ENCODE results near the gene ABI2. TPM values are rescaled to one million over a fixed set of nuclear protein-coding genes. Genes with fewer than 3 reads are reported as not detected.
"Not testable (repeated sequence)": the region's sequence is repeated elsewhere in the genome, so short reads cannot be mapped to it uniquely, and the experiment has no call there.

ABI2 gene
- total RNA-seq, 1 donor from 2014 or later = 69.1 TPM

DNA sequence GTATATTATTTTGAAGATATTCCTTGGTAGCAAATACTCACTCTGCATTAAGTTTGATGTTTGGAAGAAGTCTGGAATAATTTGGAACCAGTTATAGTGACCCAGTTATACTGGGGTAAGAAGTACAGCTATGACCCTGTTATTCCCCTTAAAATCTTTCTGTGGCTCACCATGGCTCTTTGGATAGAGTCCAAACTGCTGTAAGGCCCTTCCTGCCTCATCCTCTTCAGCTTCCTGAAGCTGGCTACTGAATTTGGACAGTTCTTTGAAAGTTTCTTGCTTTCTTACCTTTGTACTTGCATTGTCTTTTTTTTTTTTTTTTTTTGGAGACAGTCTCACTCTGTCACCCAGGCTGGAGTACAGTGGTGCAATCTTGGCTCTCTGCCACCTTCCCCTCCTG is 85.6 kb downstream of the ABI2 start:
- intact Hi-C loops (cut with DNase I) = no loop called here
- Histone ChIP-seq H3K27ac (no peak overlapping the region), H3K36me3 (peaks cover 16 to 26% of the 10 kb centered on the region in 2 donors), H3K9me3 (no peaks in the 10 kb centered on the region), H3K27me3 (no peaks in the 10 kb centered on the region), H3K4me1 (no peaks in the 10 kb centered on the region), H3K4me3 (no peak overlapping the region)
- TF ChIP-seq, protein P1, sequence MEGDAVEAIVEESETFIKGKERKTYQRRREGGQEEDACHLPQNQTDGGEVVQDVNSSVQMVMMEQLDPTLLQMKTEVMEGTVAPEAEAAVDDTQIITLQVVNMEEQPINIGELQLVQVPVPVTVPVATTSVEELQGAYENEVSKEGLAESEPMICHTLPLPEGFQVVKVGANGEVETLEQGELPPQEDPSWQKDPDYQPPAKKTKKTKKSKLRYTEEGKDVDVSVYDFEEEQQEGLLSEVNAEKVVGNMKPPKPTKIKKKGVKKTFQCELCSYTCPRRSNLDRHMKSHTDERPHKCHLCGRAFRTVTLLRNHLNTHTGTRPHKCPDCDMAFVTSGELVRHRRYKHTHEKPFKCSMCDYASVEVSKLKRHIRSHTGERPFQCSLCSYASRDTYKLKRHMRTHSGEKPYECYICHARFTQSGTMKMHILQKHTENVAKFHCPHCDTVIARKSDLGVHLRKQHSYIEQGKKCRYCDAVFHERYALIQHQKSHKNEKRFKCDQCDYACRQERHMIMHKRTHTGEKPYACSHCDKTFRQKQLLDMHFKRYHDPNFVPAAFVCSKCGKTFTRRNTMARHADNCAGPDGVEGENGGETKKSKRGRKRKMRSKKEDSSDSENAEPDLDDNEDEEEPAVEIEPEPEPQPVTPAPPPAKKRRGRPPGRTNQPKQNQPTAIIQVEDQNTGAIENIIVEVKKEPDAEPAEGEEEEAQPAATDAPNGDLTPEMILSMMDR (IDR thresholded peaks at IDR 0.05) = no peak
- no peak for DNase-seq (ENCODE audit: low spot score in 2 of 2)

DNA sequence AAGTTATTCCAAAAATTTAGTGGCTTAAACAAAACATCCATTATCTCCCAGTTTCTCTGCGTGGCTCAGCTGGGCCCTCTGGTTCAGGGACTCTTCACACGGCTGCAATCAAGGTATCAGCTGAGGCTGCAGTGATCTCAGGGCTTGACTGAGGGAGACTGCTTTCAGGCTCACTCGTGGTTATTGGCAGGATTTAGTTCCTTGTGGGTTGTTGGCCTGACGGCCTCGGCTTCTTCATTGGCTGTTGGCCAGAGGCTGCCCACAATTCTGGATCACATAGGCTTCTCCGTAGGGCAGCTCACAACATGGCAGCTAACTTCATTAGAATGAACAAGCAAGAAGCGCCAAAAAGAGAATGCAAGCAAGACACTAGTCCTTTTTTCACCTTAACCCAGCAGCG is 90.1 kb downstream of the ABI2 start:
- TF ChIP-seq, protein P1 (IDR thresholded peaks at IDR 0.05) = no peak
- Histone ChIP-seq H3K36me3 (peaks cover 30 to 46% of the 10 kb centered on the region in 2 donors), H3K4me3 (no peak overlapping the region), H3K27me3 (no peaks in the 10 kb centered on the region), H3K9me3 (no peaks in the 10 kb centered on the region), H3K4me1 (no peaks in the 10 kb centered on the region), H3K27ac (no peak overlapping the region)
- no peak for DNase-seq (ENCODE audit: low spot score in 2 of 2)
- intact Hi-C loops (cut with DNase I) = no loop called here

DNA sequence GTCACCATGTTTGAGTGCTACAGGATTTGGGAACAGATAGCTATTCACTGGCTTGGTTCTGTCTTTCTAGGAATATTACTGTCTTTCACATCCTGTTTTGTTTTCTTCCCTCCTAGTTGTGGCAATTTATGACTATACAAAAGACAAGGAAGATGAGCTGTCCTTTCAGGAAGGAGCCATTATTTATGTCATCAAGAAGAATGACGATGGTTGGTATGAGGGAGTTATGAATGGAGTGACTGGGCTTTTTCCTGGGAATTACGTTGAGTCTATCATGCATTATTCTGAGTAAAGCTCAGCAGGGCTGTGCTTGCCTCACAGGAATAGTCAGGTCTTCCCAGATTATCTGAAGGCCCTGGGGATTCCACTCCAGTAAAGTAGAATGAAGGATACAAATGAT is 98.9 kb downstream of the ABI2 start:
- intact Hi-C loops (cut with DNase I) = no loop called here
- no peak for DNase-seq (ENCODE audit: low spot score in 2 of 2)
- Histone ChIP-seq H3K9me3 (no peaks in the 10 kb centered on the region), H3K27ac (no peak overlapping the region), H3K4me1 (no peaks in the 10 kb centered on the region), H3K4me3 (no peak overlapping the region), H3K36me3 (peaks cover 0 to 15% of the 10 kb centered on the region in 2 donors), H3K27me3 (no peaks in the 10 kb centered on the region)
- TF ChIP-seq, protein P1 (IDR thresholded peaks at IDR 0.05) = no peak

DNA sequence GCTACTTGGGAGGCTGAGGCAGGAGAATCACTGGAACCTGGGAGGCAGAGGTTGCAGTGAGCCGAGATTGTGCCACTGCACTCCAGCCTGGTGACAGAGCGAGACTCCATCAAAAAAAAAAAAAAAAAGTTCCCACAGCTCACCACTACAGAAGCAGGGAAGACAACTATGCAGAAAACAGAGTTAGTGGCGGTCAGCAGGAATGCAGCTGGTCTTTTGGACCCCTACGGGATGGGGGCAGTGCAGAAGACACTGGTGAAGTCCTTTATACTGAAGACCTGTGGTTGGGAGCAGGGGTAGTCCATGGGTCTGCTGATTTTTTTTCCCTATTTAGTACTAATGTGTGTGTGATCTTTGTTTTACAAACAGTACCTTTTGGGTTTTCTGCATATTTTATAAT is 101.4 kb downstream of the ABI2 start:
- H3K27ac ChIP-seq; H3K27me3 ChIP-seq; DNase-seq (ENCODE audit: low spot score in 2 of 2); H3K4me1 ChIP-seq; H3K9me3 ChIP-seq; intact Hi-C loops (cut with DNase I); H3K4me3 ChIP-seq: not testable (repeated sequence)
- H3K36me3 ChIP-seq = peaks cover 0 to 14% of the 10 kb centered on the region in 2 donors

DNA sequence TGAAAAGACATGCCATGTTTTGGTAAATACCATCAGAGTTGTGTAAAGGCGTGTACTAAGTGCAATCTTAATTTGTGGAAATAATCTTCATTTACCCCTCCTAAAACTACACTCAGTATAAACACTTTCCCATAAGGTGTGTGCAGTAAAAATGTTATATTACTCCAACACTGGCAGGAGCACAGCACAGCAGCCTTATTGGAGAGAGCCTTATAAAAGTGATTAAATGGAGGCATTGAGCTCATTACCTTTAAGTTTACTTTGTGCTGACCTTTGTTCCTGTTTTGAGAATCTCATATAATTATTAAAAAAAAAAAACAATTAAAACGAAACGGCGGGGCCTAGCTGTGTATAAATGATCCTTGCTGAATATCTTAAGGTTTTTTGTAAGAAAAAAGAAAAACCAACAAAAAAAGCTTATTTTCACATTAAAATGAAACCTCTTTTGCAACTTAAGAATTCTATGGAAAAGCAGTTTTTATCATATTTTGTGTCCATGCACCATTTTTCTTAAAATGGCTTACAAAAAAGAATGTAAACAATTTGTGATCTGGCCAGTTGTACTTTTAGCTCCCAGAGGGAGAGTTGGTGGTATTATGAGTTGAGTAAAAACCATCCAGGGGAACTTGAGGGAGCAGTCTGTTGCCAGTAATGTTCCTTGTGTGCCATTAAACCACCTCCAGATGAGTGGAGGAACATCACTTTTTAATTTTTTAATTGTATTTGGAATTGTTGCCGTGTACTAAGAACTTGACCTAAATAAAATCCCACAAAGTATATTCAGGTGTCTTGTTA is 103.4 kb downstream of the ABI2 start:
- no peaks in the 10 kb centered on the region for H3K4me1 ChIP-seq
- H3K4me3 ChIP-seq = no peak overlapping the region
- intact Hi-C loops (cut with DNase I) = no loop called here
- TF ChIP-seq, protein P1 (IDR thresholded peaks at IDR 0.05) = no peak
- no peak for DNase-seq (ENCODE audit: low spot score in 2 of 2)
- peaks cover 0 to 18% of the 10 kb centered on the region in 2 donors for H3K36me3 ChIP-seq
- H3K27me3 ChIP-seq = no peaks in the 10 kb centered on the region
- no peaks in the 10 kb centered on the region for H3K9me3 ChIP-seq
- no peak overlapping the region for H3K27ac ChIP-seq

DNA sequence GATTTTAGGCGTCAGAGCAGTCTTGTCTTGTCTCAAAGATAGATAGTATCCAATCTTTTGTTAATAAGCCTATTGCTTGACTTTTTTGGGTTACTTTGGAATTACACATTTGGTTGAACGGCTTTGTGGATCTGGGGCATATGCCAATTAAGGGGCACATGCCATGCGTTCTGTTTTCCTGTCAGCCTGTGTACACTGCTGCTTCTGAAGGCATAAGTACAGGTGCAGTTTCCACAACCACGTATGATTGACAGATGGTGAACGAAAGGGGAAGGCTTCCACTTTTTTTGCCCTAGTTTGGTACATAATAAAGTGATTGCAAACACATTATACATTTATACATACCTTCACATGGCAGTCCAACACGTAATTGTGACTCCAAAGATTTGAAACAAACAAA is 104.6 kb downstream of the ABI2 start:
- no peaks in the 10 kb centered on the region for H3K27me3 ChIP-seq
- H3K4me3 ChIP-seq = no peak overlapping the region
- no peaks in the 10 kb centered on the region for H3K4me1 ChIP-seq
- peaks cover 0 to 14% of the 10 kb centered on the region in 2 donors for H3K36me3 ChIP-seq
- intact Hi-C loops (cut with DNase I) = no loop called here
- TF ChIP-seq, protein P1 (IDR thresholded peaks at IDR 0.05) = no peak
- H3K9me3 ChIP-seq = no peaks in the 10 kb centered on the region
- no peak for DNase-seq (ENCODE audit: low spot score in 2 of 2)
- no peak overlapping the region for H3K27ac ChIP-seq
